Muscle layer of colon (tissue), 2 donors: ENCODE measurements around the gene ORC1.
A peak's percentile ranks its signal among the peaks of the same experiment; 100 is the strongest.

Experiments used
- H3K27ac ChIP-seq: one replicate; pipeline ENCODE4 v1.7.0; 2013; ENCODE audit warnings: low read depth, mild to moderate bottlenecking, low read length, moderate library complexity
- H3K27me3 ChIP-seq, 2 donors: one replicate each; pipeline ENCODE4 v1.7.0; 2013; ENCODE audit warnings: low read length in 2 of 2, mild to moderate bottlenecking in 2 of 2; ENCODE audit not compliant: insufficient read depth in 2 of 2, control insufficient read depth in 1 of 2
- H3K36me3 ChIP-seq: one replicate; pipeline ENCODE4 v1.7.0; 2013; ENCODE audit warnings: mild to moderate bottlenecking, low read length; ENCODE audit not compliant: insufficient read depth
- H3K4me1 ChIP-seq: one replicate; pipeline ENCODE4 v1.7.0; 2013; ENCODE audit warnings: mild to moderate bottlenecking, low read length; ENCODE audit not compliant: insufficient read depth
- H3K4me3 ChIP-seq, 2 donors: one replicate each; pipeline ENCODE4 v1.7.0; 2013; ENCODE audit warnings: low read length in 2 of 2, low read depth in 1 of 2, mild to moderate bottlenecking in 1 of 2, moderate library complexity in 1 of 2
- H3K9ac ChIP-seq: one replicate; pipeline ENCODE4 v1.7.0; 2013; ENCODE audit warnings: low read length
- H3K9me3 ChIP-seq: one replicate; pipeline ENCODE4 v1.7.0; 2013; ENCODE audit warnings: mild to moderate bottlenecking, low read length
- donor health status: abdominal sarcoma.
- donor health status: Adenocarcinoma of cecum.

The ORC1 gene

GRCh38 chr1:52423055-52423454 is 18.8 kb upstream of the ORC1 start:
- Histone ChIP-seq H3K4me3 (no peak overlapping the region), H3K36me3 (peaks cover 40% of the 10 kb centered on the region)

GRCh38 chr1:52420713-52421112 is 16.5 kb upstream of the ORC1 start:
- no peak overlapping the region for H3K9ac ChIP-seq
- H3K4me3 ChIP-seq = no peak overlapping the region
- H3K36me3 ChIP-seq = peaks cover 55% of the 10 kb centered on the region
- no peak overlapping the region for H3K27ac ChIP-seq
- no peaks in the 10 kb centered on the region for H3K4me1 ChIP-seq
- H3K9me3 ChIP-seq = no peaks in the 10 kb centered on the region
- no peaks in the 10 kb centered on the region for H3K27me3 ChIP-seq

More at GRCh38 chr1:52423055-52423454, 18.8 kb upstream of the ORC1 start:
- Histone ChIP-seq H3K27ac (no peak overlapping the region), H3K9me3 (no peaks in the 10 kb centered on the region), H3K27me3 (no peaks in the 10 kb centered on the region), H3K9ac (no peak overlapping the region), H3K4me1 (no peaks in the 10 kb centered on the region)

- H3K4me1 ChIP-seq = no peaks in the 10 kb centered on the region
- no peak overlapping the region for H3K4me3 ChIP-seq
- no peak overlapping the region for H3K9ac ChIP-seq
- H3K9me3 ChIP-seq = no peaks in the 10 kb centered on the region
- no peak overlapping the region for H3K27ac ChIP-seq
- H3K36me3 ChIP-seq = peaks cover 74% of the 10 kb centered on the region
- no peaks in the 10 kb centered on the region for H3K27me3 ChIP-seq
These were observed 12.6 kb upstream of the ORC1 start for GRCh38 chr1:52416811-52417210.

GRCh38 chr1:52414942-52415341 is 10.7 kb upstream of the ORC1 start:
- Histone ChIP-seq H3K36me3 (peaks cover 71% of the 10 kb centered on the region), H3K4me3 (no peak overlapping the region), H3K4me1 (no peaks in the 10 kb centered on the region), H3K9ac (no peak overlapping the region), H3K27me3 (no peaks in the 10 kb centered on the region), H3K27ac (no peak overlapping the region), H3K9me3 (no peaks in the 10 kb centered on the region)

- Histone ChIP-seq H3K27ac (no peak overlapping the region), H3K9ac (no peak overlapping the region)
These were observed 9.3 kb upstream of the ORC1 start for GRCh38 chr1:52413410-52413989.

GRCh38 chr1:52404975-52405338 is 734 bp upstream of the ORC1 start:
- peak overlapping the region; percentile 96 to 97 for H3K4me3 ChIP-seq
- H3K4me1 ChIP-seq = peaks cover 19% of the 10 kb centered on the region
- H3K36me3 ChIP-seq = peaks cover 16% of the 10 kb centered on the region
- peak overlapping the region; percentile 71 for H3K27ac ChIP-seq
- H3K27me3 ChIP-seq = no peaks in the 10 kb centered on the region
- no peaks in the 10 kb centered on the region for H3K9me3 ChIP-seq
- H3K9ac ChIP-seq = peak overlapping the region; percentile 96

More at GRCh38 chr1:52413410-52413989, 9.3 kb upstream of the ORC1 start:
- no peaks in the 10 kb centered on the region for H3K9me3 ChIP-seq
- peaks cover 79% of the 10 kb centered on the region for H3K36me3 ChIP-seq
- no peaks in the 10 kb centered on the region for H3K27me3 ChIP-seq
- no peak overlapping the region for H3K4me3 ChIP-seq
- no peaks in the 10 kb centered on the region for H3K4me1 ChIP-seq

GRCh38 chr1:52403566-52404115 is 582 bp downstream of the ORC1 start:
- Histone ChIP-seq H3K36me3 (peaks cover 5% of the 10 kb centered on the region), H3K4me1 (peaks cover 19% of the 10 kb centered on the region), H3K9me3 (no peaks in the 10 kb centered on the region), H3K4me3 (peak overlapping the region; percentile 96 to 97), H3K9ac (peak overlapping the region; percentile 29), H3K27ac (no peak overlapping the region), H3K27me3 (no peaks in the 10 kb centered on the region)

- Histone ChIP-seq H3K9ac (no peak overlapping the region), H3K4me3 (no peak overlapping the region), H3K9me3 (no peaks in the 10 kb centered on the region), H3K27ac (no peak overlapping the region), H3K4me1 (peaks cover 19% of the 10 kb centered on the region), H3K36me3 (no peaks in the 10 kb centered on the region), H3K27me3 (no peaks in the 10 kb centered on the region)
These were observed 1.4 kb downstream of the ORC1 start for GRCh38 chr1:52402860-52403240.

- Histone ChIP-seq H3K9me3 (no peaks in the 10 kb centered on the region), H3K9ac (no peak overlapping the region), H3K4me1 (peaks cover 6% of the 10 kb centered on the region), H3K27ac (no peak overlapping the region), H3K36me3 (no peaks in the 10 kb centered on the region), H3K27me3 (no peaks in the 10 kb centered on the region), H3K4me3 (no peak overlapping the region)
These were observed 4.1 kb downstream of the ORC1 start for GRCh38 chr1:52400131-52400530.

- Histone ChIP-seq H3K4me3 (no peak overlapping the region), H3K9ac (no peak overlapping the region), H3K36me3 (no peaks in the 10 kb centered on the region), H3K9me3 (no peaks in the 10 kb centered on the region), H3K27me3 (no peaks in the 10 kb centered on the region), H3K4me1 (peaks cover 5% of the 10 kb centered on the region), H3K27ac (no peak overlapping the region)
These were observed 4.6 kb downstream of the ORC1 start for GRCh38 chr1:52399629-52400028.

GRCh38 chr1:52393174-52393573 is 11.0 kb downstream of the ORC1 start:
- Histone ChIP-seq H3K9ac (no peak overlapping the region), H3K4me3 (no peak overlapping the region), H3K4me1 (no peaks in the 10 kb centered on the region), H3K36me3 (no peaks in the 10 kb centered on the region), H3K27me3 (no peaks in the 10 kb centered on the region), H3K9me3 (no peaks in the 10 kb centered on the region), H3K27ac (no peak overlapping the region)

- Histone ChIP-seq H3K4me1 (no peaks in the 10 kb centered on the region), H3K9ac (no peak overlapping the region), H3K36me3 (no peaks in the 10 kb centered on the region), H3K27ac (no peak overlapping the region), H3K4me3 (no peak overlapping the region), H3K27me3 (no peaks in the 10 kb centered on the region), H3K9me3 (no peaks in the 10 kb centered on the region)
These were observed 17.8 kb downstream of the ORC1 start for GRCh38 chr1:52386458-52386857.
